BJ (cell line): ENCODE measurements around the gene C10orf71. TPM values are rescaled to one million over a fixed set of nuclear protein-coding genes. Genes with fewer than 3 reads are reported as not detected.

ENCODE experiments used
- CTCF ChIA-PET: fragments of 350-600 bp; formaldehyde crosslinking; extraction: SDS; loops from one replicate; lab custom pipeline; 2021; ENCODE audit warnings: antibody characterized with exemption, inconsistent platforms; lab: Yijun Ruan, JAX
- POLR2A ChIA-PET: fragments of 300-600 bp; sonication (Branson Sonifier 250); formaldehyde crosslinking; extraction: SDS; loops from one replicate; lab custom pipeline; 2021; ENCODE audit warnings: antibody characterized with exemption; lab: Charles Lee
- DNase-seq: peaks from one replicate; pipeline ENCODE4 v3.0.0-alpha.2; 2011; ENCODE audit warnings: low read depth
- H3K27me3 ChIP-seq: 2 replicates; pipeline ENCODE4 v1.6.0; 2011; ENCODE audit warnings: low read length; ENCODE audit not compliant: control insufficient read depth, insufficient read depth
- H3K36me3 ChIP-seq: 2 replicates; pipeline ENCODE4 v1.5.1; 2011; ENCODE audit warnings: low read length; ENCODE audit not compliant: control insufficient read depth, insufficient read depth
- H3K4me3 ChIP-seq: 2 replicates; pipeline ENCODE4 v1.5.1; 2011; ENCODE audit warnings: low read depth, mild to moderate bottlenecking, control low read depth, low read length
- polyA plus RNA-seq: library from polyadenylated mRNA; depleted of rRNA; stranded (reverse); fragments of >200 nt; gene quantifications from 2 replicates; pipeline ENCODE4 v1.2.3, GENCODE V29; 2011
- TF ChIP-seq, protein P1 (sequence below): IDR thresholded peaks from 2 replicates; pipeline ENCODE4 v1.5.1; 2011; ENCODE audit warnings: low read depth, mild to moderate bottlenecking, control low read depth, inconsistent platforms, low read length, moderate library complexity; ENCODE audit not compliant: insufficient read depth

C10orf71 gene
- polyA plus RNA-seq, 1 experiment = not detected

DNA sequence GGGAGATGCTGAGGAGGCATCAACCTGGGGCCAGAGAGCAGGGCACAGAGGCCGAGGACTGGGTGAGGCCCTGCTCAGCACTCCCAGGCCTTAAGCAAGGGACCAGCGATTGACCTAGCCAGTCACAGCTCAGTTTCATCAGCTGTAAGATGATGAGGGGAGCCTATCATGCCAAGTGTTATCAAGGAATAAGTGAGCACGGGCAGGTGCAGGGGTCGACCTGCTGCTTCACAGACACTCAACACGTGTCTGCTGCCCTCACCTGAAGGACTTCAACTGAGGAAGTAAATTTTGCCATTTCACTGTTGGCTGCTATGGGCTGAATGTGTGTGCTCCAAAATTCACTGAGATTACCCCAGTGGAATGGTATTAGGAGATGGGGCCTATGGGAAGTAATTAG, 9.9 kb downstream of the C10orf71 start:
- TF ChIP-seq, protein P1, sequence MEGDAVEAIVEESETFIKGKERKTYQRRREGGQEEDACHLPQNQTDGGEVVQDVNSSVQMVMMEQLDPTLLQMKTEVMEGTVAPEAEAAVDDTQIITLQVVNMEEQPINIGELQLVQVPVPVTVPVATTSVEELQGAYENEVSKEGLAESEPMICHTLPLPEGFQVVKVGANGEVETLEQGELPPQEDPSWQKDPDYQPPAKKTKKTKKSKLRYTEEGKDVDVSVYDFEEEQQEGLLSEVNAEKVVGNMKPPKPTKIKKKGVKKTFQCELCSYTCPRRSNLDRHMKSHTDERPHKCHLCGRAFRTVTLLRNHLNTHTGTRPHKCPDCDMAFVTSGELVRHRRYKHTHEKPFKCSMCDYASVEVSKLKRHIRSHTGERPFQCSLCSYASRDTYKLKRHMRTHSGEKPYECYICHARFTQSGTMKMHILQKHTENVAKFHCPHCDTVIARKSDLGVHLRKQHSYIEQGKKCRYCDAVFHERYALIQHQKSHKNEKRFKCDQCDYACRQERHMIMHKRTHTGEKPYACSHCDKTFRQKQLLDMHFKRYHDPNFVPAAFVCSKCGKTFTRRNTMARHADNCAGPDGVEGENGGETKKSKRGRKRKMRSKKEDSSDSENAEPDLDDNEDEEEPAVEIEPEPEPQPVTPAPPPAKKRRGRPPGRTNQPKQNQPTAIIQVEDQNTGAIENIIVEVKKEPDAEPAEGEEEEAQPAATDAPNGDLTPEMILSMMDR = no peak
- no peak for DNase-seq
- H3K27me3 ChIP-seq = no peaks in the 10 kb centered on the region
- H3K36me3 ChIP-seq = no peaks in the 10 kb centered on the region
- no peak overlapping the region for H3K4me3 ChIP-seq
- ChIA-PET CTCF (no interaction called here), POLR2A (no interaction called here)

DNA sequence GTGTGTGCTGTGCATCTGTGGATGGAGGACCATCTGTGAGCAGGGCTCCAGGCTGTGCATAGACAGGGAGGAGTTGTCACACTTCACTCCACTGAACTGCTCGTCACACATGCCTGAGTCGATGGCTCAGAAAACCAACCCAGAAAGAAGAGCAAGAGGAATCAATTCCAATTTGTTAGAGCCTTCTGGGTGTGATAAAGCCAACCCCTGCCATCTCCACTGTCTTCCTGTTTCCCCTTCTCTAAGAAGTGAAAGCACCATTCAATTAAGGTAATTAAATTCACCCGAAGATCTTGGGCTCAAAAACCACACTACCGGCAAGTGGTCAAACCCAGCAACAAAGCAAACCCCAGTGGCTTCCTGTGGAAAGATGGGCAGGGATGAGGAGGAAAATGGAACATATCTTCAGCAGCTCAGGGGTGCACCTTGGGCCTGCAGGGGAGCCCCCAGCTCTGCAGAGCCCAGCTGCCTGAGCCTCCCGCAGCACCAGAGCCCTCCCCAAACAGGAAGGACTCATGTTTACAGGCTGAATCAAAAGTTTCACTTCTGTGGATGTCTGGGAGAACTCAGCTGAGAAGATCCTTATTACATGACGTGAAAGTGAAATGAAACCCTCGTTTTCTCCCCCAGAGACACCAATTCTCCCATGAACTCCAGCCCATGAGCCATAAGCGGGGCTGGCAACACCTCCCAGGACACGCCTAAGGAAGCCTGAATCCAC, 10.9 kb downstream of the C10orf71 start:
- ChIA-PET POLR2A (no interaction called here), CTCF (no interaction called here)
- H3K4me3 ChIP-seq = no peak overlapping the region
- H3K27me3 ChIP-seq = no peaks in the 10 kb centered on the region
- TF ChIP-seq, protein P1 = no peak
- DNase-seq = no peak
- H3K36me3 ChIP-seq = no peaks in the 10 kb centered on the region

DNA sequence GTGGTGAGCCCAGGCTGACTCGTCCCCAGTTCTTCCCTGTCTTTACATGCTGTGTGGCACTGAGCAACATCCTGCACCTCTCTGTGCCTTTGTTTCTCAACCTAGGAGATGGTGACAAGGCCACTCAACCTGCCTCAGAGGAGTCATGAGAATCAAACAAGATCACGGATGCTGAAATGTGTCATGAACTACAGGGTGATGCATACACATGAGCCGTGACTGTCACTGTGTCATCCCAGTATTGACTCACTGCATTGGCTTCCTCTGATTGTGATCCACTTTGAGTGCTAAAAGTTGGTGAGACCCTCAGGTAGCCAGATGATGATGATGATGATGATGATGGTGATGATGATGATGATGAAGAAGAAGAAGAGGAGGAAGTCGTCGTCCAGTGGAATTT, 11.5 kb downstream of the C10orf71 start:
- ChIA-PET POLR2A (no interaction called here), CTCF (no interaction called here)
- TF ChIP-seq, protein P1 = no peak
- H3K27me3 ChIP-seq = no peaks in the 10 kb centered on the region
- no peak for DNase-seq
- H3K4me3 ChIP-seq = no peak overlapping the region
- H3K36me3 ChIP-seq = no peaks in the 10 kb centered on the region

DNA sequence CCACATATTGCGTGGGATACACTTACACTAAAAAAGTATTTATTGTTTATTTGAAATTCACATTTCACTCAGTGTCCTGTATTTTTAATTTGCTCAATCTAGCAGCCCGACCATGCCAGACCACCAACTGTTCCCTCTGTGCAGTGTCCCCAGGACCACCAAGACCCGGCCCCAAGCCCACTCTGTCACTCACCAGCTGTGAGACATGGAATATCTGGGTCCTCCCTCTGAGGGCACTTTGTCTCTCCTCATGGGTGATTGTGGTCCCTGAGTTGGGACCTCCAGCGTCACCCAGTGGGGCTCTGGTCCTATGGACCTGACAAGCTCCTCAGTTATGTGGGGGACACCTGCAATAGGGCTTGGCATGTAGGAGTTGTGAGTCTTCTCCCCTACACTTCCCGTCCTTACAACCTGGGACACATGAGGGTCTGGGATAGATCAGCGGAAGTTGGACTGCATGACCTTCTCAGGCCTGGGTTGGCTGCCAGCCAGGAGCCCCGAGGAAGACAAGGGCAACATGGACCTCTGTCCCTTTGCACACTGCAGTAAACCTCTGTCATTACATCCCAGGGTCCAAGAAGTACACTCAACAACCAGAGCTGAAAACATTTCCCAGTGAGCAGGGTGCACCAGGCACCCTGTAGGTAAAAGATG, 12.1 kb downstream of the C10orf71 start:
- H3K4me3 ChIP-seq = no peak overlapping the region
- CTCF ChIA-PET = no interaction called here
- no peaks in the 10 kb centered on the region for H3K27me3 ChIP-seq
- no peaks in the 10 kb centered on the region for H3K36me3 ChIP-seq
- POLR2A ChIA-PET = no interaction called here
- no peak for DNase-seq
- TF ChIP-seq, protein P1 = no peak

DNA sequence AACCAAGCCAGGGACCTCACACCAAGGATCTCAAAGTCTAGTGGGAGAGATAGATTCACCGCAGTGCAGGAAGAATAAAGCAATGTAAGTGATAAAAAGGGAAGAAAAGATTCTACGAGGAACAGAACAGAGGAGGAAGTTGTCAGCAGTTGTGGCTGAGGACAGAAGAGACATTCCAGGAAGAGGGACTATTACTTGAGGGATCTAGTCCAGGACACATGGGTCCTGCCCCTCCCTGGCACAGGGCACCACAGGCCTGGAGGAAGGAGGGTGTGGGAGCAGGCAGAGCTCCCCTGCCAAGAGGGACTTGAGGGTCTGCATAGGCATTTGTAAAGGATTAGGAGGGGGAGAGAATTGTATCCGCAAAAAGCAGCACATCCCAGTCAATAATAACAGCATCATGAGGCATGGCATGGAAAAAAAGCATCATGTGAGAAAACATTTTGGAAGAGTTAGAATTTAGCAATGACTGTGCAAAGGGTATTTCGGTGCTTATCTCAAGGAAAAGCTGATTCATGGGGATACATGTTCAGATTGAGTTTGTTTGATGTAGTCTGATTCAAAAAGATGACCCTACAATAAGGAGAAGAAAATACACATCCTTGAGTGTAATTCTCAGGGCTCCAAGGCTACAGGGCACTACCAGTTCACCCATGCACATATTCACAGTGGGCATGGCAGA, 12.7 kb downstream of the C10orf71 start:
- POLR2A ChIA-PET = no interaction called here
- DNase-seq = no peak

More for the DNA sequence above, 12.7 kb downstream of the C10orf71 start:
- TF ChIP-seq, protein P1 = no peak
- Histone ChIP-seq H3K27me3 (no peaks in the 10 kb centered on the region), H3K36me3 (no peaks in the 10 kb centered on the region), H3K4me3 (no peak overlapping the region)
- CTCF ChIA-PET = no interaction called here
